ENCODE measurements around the gene AADACL3.

AADACL3 gene

DNA sequence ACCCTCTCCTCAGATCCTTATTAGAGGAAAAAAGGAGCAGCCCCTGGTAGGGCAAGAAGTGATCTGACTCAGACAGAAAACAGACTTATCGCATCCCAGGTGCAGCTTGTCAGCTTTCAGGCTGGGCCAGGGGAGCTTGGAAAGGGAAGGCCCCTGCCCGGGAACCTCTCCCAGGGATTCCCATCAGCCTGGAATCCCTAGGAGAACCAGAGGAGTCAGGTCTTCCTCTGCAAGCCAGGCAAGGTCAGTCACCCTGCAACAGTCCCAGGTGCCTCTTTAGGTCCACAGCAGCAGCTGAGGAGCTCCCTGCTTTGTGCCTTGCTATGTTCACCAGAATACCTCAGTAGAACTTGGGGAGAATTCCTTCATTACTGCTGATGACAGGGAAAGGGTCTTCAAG is 54.7 kb downstream of the AADACL3 start:
- in situ Hi-C loops (cut with MboI; ENCODE audit: low sequenced_read_pairs, unreplicated experiment): no loop called here
- no peak for TF ChIP-seq CTCF (IDR thresholded peaks at IDR 0.05; ENCODE audit: borderline replicate concordance, control extremely low read depth, extremely low read depth, insufficient read depth, missing control alignments)
- no peak for DNase-seq (ENCODE audit: low spot score)

- no peak for DNase-seq (ENCODE audit: low spot score)
- in situ Hi-C loops (cut with MboI; ENCODE audit: low sequenced_read_pairs, unreplicated experiment): no loop called here
- no peak for TF ChIP-seq CTCF (IDR thresholded peaks at IDR 0.05; ENCODE audit: borderline replicate concordance, control extremely low read depth, extremely low read depth, insufficient read depth, missing control alignments)
These were observed 55.3 kb downstream of the AADACL3 start for GRCh38 chr1:12771186-12771585.

DNA sequence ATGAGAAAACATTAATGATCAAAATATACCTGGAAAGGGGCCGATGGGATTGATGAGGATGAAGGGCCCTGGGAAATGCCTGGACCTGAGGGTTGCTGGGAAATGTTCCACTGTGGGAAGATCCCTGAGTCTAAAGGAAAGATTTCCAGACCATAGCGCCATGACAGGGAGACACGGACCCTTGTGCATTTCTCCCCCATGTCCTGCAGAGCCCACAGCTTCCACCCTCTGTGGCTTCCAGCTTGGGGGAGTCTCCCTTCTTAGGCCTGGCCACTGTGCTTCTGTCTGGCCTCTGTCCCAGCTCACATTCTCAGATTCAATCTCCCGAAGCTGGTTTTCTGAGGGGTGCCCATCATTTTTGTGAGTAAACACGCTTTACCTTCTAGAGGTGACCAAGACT is 56.6 kb downstream of the AADACL3 start:
- TF ChIP-seq CTCF (IDR thresholded peaks at IDR 0.05; ENCODE audit: borderline replicate concordance, control extremely low read depth, extremely low read depth, insufficient read depth, missing control alignments): no peak
- in situ Hi-C loops (cut with MboI; ENCODE audit: low sequenced_read_pairs, unreplicated experiment): no loop called here
- no peak for DNase-seq (ENCODE audit: low spot score)

DNA sequence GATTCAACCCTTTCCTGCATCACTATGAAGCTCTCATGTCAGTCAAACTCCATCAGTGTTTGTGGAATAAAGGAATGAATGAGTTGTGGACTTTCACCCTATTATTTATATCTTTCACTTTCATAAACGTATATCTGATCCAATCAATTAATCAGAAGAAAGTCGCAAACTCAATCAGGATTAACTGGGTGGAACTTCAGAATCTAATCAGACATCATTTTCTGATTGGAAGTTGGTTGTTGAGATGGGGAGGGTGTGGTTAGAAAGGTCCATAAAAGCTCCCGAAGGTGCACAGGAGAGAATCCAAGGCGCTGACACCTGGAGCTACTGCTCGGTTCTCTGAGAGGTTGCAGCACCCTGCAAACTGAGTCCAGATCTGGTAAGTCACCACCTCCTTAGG is 57.5 kb downstream of the AADACL3 start, which contains the start of gene PRAMEF12:
TSS of gene PRAMEF12 (plus strand) at position 301 of the 400 bp plus-strand sequence. CDS start 1,130 bp downstream, outside the sequence.
- TF ChIP-seq CTCF (IDR thresholded peaks at IDR 0.05; ENCODE audit: borderline replicate concordance, control extremely low read depth, extremely low read depth, insufficient read depth, missing control alignments): no peak
- in situ Hi-C loops (cut with MboI; ENCODE audit: low sequenced_read_pairs, unreplicated experiment): no loop called here
- DNase-seq (ENCODE audit: low spot score): no peak

DNA sequence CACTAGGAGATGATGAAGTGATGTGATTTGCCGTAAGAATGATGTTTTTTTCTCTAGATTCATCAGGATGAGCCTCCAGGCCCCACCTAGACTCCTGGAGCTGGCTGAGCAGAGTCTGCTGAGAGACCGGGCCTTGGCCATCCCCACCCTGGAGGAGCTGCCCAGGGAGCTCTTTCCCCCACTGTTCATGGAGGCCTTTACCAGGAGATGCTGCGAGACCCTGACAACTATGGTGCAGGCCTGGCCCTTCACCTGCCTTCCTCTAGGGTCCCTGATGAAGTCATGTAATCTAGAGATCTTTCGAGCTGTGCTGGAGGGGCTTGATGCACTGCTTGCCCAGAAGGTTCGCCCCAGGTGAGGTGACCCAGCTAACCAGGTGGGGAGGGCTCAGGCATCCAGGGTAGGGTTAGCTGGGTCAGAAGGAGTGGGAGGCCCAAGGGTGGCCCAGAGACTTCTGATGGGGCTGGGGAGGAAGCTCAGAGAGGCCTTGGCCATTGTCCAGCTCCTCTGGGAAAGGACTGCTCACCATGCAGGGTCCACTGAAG is 59.0 kb downstream of the AADACL3 start:
- DNase-seq (ENCODE audit: low spot score): no peak
- in situ Hi-C loops (cut with MboI; ENCODE audit: low sequenced_read_pairs, unreplicated experiment): loop anchor here (25.0 kb wide), 1 partner anchor 462 kb away; the partner anchor contains the start of gene PRAMEF18
- no peak for TF ChIP-seq CTCF (IDR thresholded peaks at IDR 0.05; ENCODE audit: borderline replicate concordance, control extremely low read depth, extremely low read depth, insufficient read depth, missing control alignments)

- DNase-seq (ENCODE audit: low spot score): no peak
- no peak for TF ChIP-seq CTCF (IDR thresholded peaks at IDR 0.05; ENCODE audit: borderline replicate concordance, control extremely low read depth, extremely low read depth, insufficient read depth, missing control alignments)
- in situ Hi-C loops (cut with MboI; ENCODE audit: low sequenced_read_pairs, unreplicated experiment): loop anchor here (25.0 kb wide), 1 partner anchor 462 kb away; the partner anchor contains the start of gene PRAMEF18
These were observed 59.5 kb downstream of the AADACL3 start for GRCh38 chr1:12775443-12775842.

Data from GM13976 (cell line).